ENCODE data around the gene ZNF524. TPM values are rescaled to one million over a fixed set of nuclear protein-coding genes. Genes with fewer than 3 reads are reported as not detected.

Gene ZNF524
- total RNA-seq, result 3.0 TPM

GRCh38 chr19:55599842-55600661 is at the start of gene ZNF524:
Gene ZNF524, plus strand, starts transcription at chr19:55600288. Its CDS starts 1,825 bp downstream, at chr19:55602113.

GRCh38 chr19:55580628-55581144 is 19.4 kb upstream of the ZNF524 start, which contains the start of gene ZNF579:
Gene ZNF579, minus strand, starts transcription at chr19:55580848. Its CDS starts 1,209 bp downstream, at chr19:55579639.

GRCh38 chr19:55599468-55599841 is 633 bp upstream of the ZNF524 start, which contains the start of gene FIZ1:
Gene FIZ1, minus strand, starts transcription at chr19:55599517. Its CDS starts 1,652 bp downstream, at chr19:55597865.

GRCh38 chr19:55605637-55606470 is 5.8 kb downstream of the ZNF524 start, which contains the start of gene ZNF865:
Gene ZNF865, plus strand, starts transcription at chr19:55605647. Its CDS starts 7,972 bp downstream, at chr19:55613619.

GRCh38 chr19:55624109-55625003 is 24.3 kb downstream of the ZNF524 start, which contains the start of gene ZNF784:
Gene ZNF784, minus strand, starts transcription at chr19:55624566. Its CDS starts 5 bp downstream, at chr19:55624561.

GRCh38 chr19:55640577-55641425 is 40.7 kb downstream of the ZNF524 start, which contains the start of gene ZNF580:
Gene ZNF580, plus strand, starts transcription at chr19:55641002. Its CDS starts 1,507 bp downstream, at chr19:55642509.

GRCh38 chr19:55643003-55643886 is 43.2 kb downstream of the ZNF524 start, which contains the start of gene ZNF581:
Gene ZNF581, plus strand, starts transcription at chr19:55643649. Its CDS starts 923 bp downstream, at chr19:55644572.

GRCh38 chr19:55647732-55648584 is 47.9 kb downstream of the ZNF524 start, which contains the start of gene CCDC106:
Gene CCDC106, plus strand, starts transcription at chr19:55648212. Its CDS starts 835 bp downstream, at chr19:55649047.

Other genes with a start within 250 kb of the ZNF524 start
- gene COX6B2, start 245.6 kb upstream of the ZNF524 start, total RNA-seq, result 0.92 TPM
- gene GARIN5B, start 237.0 kb upstream of the ZNF524 start, total RNA-seq, result not detected
- 0.23 TPM for gene IL11, start 229.8 kb upstream of the ZNF524 start, total RNA-seq
- gene TMEM190, start 223.5 kb upstream of the ZNF524 start, total RNA-seq, result not detected
- gene TMEM238, start 216.0 kb upstream of the ZNF524 start, total RNA-seq, result not detected
- 129 TPM for gene RPL28, start 214.4 kb upstream of the ZNF524 start, total RNA-seq
- gene UBE2S, start 192.5 kb upstream of the ZNF524 start, total RNA-seq, result 43.4 TPM
- 4.6 TPM for gene SHISA7, start 157.0 kb upstream of the ZNF524 start, total RNA-seq
- 20.5 TPM for gene ISOC2, start 138.6 kb upstream of the ZNF524 start, total RNA-seq
- not detected for gene C19orf85, start 135.5 kb upstream of the ZNF524 start, total RNA-seq
- 1.6 TPM for gene ZNF628, start 123.7 kb upstream of the ZNF524 start, total RNA-seq
- 20.3 TPM for gene NAT14, start 115.1 kb upstream of the ZNF524 start, total RNA-seq
- 0.23 TPM for gene SSC5D, start 111.9 kb upstream of the ZNF524 start, total RNA-seq
- gene SBK2, start 63.2 kb upstream of the ZNF524 start, total RNA-seq, result not detected
- not detected for gene SBK3, start 54.7 kb upstream of the ZNF524 start, total RNA-seq
- 4.6 TPM for gene ZNF579, start 19.4 kb upstream of the ZNF524 start, total RNA-seq
- 5.3 TPM for gene FIZ1, start 771 bp upstream of the ZNF524 start, total RNA-seq
- gene ZNF865, start 5.4 kb downstream of the ZNF524 start, total RNA-seq, result 1.8 TPM
- gene ZNF784, start 24.3 kb downstream of the ZNF524 start, total RNA-seq, result 6.5 TPM
- 6.9 TPM for gene ZNF580, start 40.7 kb downstream of the ZNF524 start, total RNA-seq
- gene ZNF581, start 43.4 kb downstream of the ZNF524 start, total RNA-seq, result 7.8 TPM
- gene CCDC106, start 47.9 kb downstream of the ZNF524 start, total RNA-seq, result 16.6 TPM
- gene U2AF2, start 54.7 kb downstream of the ZNF524 start, total RNA-seq, result 76.1 TPM
- 33.2 TPM for gene EPN1, start 74.9 kb downstream of the ZNF524 start, total RNA-seq
- gene NLRP9, start 138.1 kb downstream of the ZNF524 start, total RNA-seq, result not detected
- gene RFPL4A, start 158.8 kb downstream of the ZNF524 start, total RNA-seq, result not detected
- not detected for gene RFPL4AL1, start 168.8 kb downstream of the ZNF524 start, total RNA-seq
- under 0.01 TPM for gene NLRP11, start 231.7 kb downstream of the ZNF524 start, total RNA-seq
- gene NLRP4, start 236.3 kb downstream of the ZNF524 start, total RNA-seq, result under 0.01 TPM

Measured in diencephalon (tissue), 1 donor.